ENCODE measurements around the gene B3GLCT. TPM values are rescaled to one million over a fixed set of nuclear protein-coding genes. Genes with fewer than 3 reads are reported as not detected.

B3GLCT gene
- total and polyA plus RNA-seq, 2 of the 13 experiments (the other 11 are each of a cell fraction or from before 2014, with no cell fraction given), result 2.0 to 7.1 TPM

- ChIA-PET POLR2A (no interaction called here), CTCF (ENCODE audit: low intra/inter-chr PET ratio, low total read pairs) (no interaction called here)
- intact Hi-C loops (cut with micrococcal nuclease; ENCODE audit: unreplicated experiment), result no loop called here
- TF ChIP-seq CSRNP1 (CRISPR knock-in tag; IDR thresholded peaks at IDR 0.05), result no peak
- TF ChIP-seq ZNF350 (CRISPR knock-in tag; IDR thresholded peaks at IDR 0.05; ENCODE audit: borderline replicate concordance, low read depth), result no peak
- no peak for TF ChIP-seq MYPOP (CRISPR knock-in tag; IDR thresholded peaks at IDR 0.05)
- no peak for DNase-seq (ENCODE audit: low spot score)
- Histone ChIP-seq H3K79me2 (ENCODE audit: insufficient read depth, low read length) (no peaks in the 10 kb centered on the region), H4K20me1 (ENCODE audit: insufficient read depth, low read length) (no peaks in the 10 kb centered on the region), H3K9ac (ENCODE audit: insufficient read depth, low read depth, low read length) (no peak overlapping the region), H3K27ac (ENCODE audit: extremely low read length, insufficient read depth, low read length) (no peak overlapping the region), H3K36me3 (replicated peaks in 1 of 2; ENCODE audit: control insufficient read depth in 1 of 2, insufficient read depth in 2 of 2, low read length in 2 of 2) (no peaks in the 10 kb centered on the region), H3K4me2 (ENCODE audit: low read depth, low read length) (no peak overlapping the region), H3K27me3 (ENCODE audit: control insufficient read depth in 1 of 2, insufficient read depth in 2 of 2, low read length in 2 of 2) (peaks cover 0 to 4% of the 10 kb centered on the region in 2 experiments; a peak in 1 of 5 replicates), H3K4me3 (replicated peaks in 1 of 3; ENCODE audit: insufficient read depth in 1 of 3, low read depth in 2 of 3, low read length in 3 of 3) (no peak overlapping the region), H3K9me3 (ENCODE audit: low read length) (no peaks in the 10 kb centered on the region), H3K4me1 (ENCODE audit: insufficient read depth, low read length) (no peaks in the 10 kb centered on the region), H2AFZ (ENCODE audit: low read length) (no peak overlapping the region)
- FAIRE-seq, result no peak
- ATAC-seq, result no peak
- BruUV-seq (replicated peaks), result no TSS peak
- in situ Hi-C loops (cut with HindIII; ENCODE audit: extremely low pct_ligation_motif_present, low pct_unique_long_range_greater_than_20kb), result no loop called here
These were observed 169.4 kb downstream of the B3GLCT start for GRCh38 chr13:31369213-31369612.

- Histone ChIP-seq H3K4me2 (ENCODE audit: low read depth, low read length) (no peak overlapping the region), H3K9me3 (ENCODE audit: low read length) (no peaks in the 10 kb centered on the region), H3K4me3 (replicated peaks in 1 of 3; ENCODE audit: insufficient read depth in 1 of 3, low read depth in 2 of 3, low read length in 3 of 3) (no peak overlapping the region), H4K20me1 (ENCODE audit: insufficient read depth, low read length) (no peaks in the 10 kb centered on the region), H3K9ac (ENCODE audit: insufficient read depth, low read depth, low read length) (no peak overlapping the region), H3K36me3 (replicated peaks in 1 of 2; ENCODE audit: control insufficient read depth in 1 of 2, insufficient read depth in 2 of 2, low read length in 2 of 2) (no peaks in the 10 kb centered on the region), H3K27ac (ENCODE audit: extremely low read length, insufficient read depth, low read length) (no peak overlapping the region), H3K4me1 (ENCODE audit: insufficient read depth, low read length) (no peaks in the 10 kb centered on the region), H3K79me2 (ENCODE audit: insufficient read depth, low read length) (no peaks in the 10 kb centered on the region), H2AFZ (ENCODE audit: low read length) (no peak overlapping the region), H3K27me3 (ENCODE audit: control insufficient read depth in 1 of 2, insufficient read depth in 2 of 2, low read length in 2 of 2) (peaks cover 1 to 4% of the 10 kb centered on the region in 2 experiments; a peak in 3 of 5 replicates)
- CTCF ChIA-PET (ENCODE audit: low intra/inter-chr PET ratio, low total read pairs), result no interaction called here
- DNase-seq (ENCODE audit: low spot score) (no peak), FAIRE-seq (no peak), ATAC-seq (no peak)
- no TSS peak for BruUV-seq (replicated peaks)
- intact Hi-C loops (cut with micrococcal nuclease; ENCODE audit: unreplicated experiment), result no loop called here
- WGBS (ENCODE audit: low lambda C conversion rate), result 47% methylated on average over 4 of the region's 4 CpGs
- POLR2A ChIA-PET, result no interaction called here
- no peak for TF ChIP-seq SNAI1 (CRISPR knock-in tag; IDR thresholded peaks at IDR 0.05; ENCODE audit: borderline replicate concordance)
- no peak for TF ChIP-seq ZNF547 (CRISPR knock-in tag; IDR thresholded peaks at IDR 0.05)
- TF ChIP-seq ZFYVE20 (CRISPR knock-in tag; IDR thresholded peaks at IDR 0.05; ENCODE audit: borderline replicate concordance, low read depth), result no peak
- TF ChIP-seq SALL1 (CRISPR knock-in tag; IDR thresholded peaks at IDR 0.05), result no peak
- TF ChIP-seq MYPOP (CRISPR knock-in tag; IDR thresholded peaks at IDR 0.05), result no peak
- no peak for TF ChIP-seq ZBTB2 (CRISPR knock-in tag; IDR thresholded peaks at IDR 0.05; ENCODE audit: low read depth)
- no peak for TF ChIP-seq CHD2 (IDR thresholded peaks at IDR 0.05; ENCODE audit: low read depth, low read length)
- TF ChIP-seq ISL2 (CRISPR knock-in tag; IDR thresholded peaks at IDR 0.05), result no peak
- in situ Hi-C loops (cut with HindIII; ENCODE audit: extremely low pct_ligation_motif_present, low pct_unique_long_range_greater_than_20kb), result no loop called here
These were observed 172.7 kb downstream of the B3GLCT start for GRCh38 chr13:31372454-31372853.
